Mesenchymal stem cell (in vitro differentiated cells and primary cell): ENCODE measurements around the gene OXGR1.

Source experiments
- DNase-seq: peaks from one replicate; pipeline ENCODE4 v3.0.0-alpha.2; 2013
- H2AFZ ChIP-seq: one replicate; pipeline ENCODE4 v1.6.1; 2013; ENCODE audit warnings: low read depth, mild to moderate bottlenecking, control low read depth, inconsistent platforms, low read length, moderate library complexity
- H2AK5ac ChIP-seq: 2 replicates; pipeline ENCODE4 v1.6.1; 2013; ENCODE audit warnings: low read length, moderate library complexity, mild to moderate bottlenecking, inconsistent platforms; ENCODE audit not compliant: severe bottlenecking
- H2BK120ac ChIP-seq: one replicate; pipeline ENCODE4 v1.6.1; 2013; ENCODE audit warnings: low read depth, mild to moderate bottlenecking, inconsistent platforms, low read length, moderate library complexity
- H2BK12ac ChIP-seq, 2 experiments: one replicate each; pipeline ENCODE4 v1.6.1; 2013; ENCODE audit warnings: inconsistent platforms in 2 of 2, low read length in 2 of 2, mild to moderate bottlenecking in 2 of 2, moderate library complexity in 2 of 2, control low read depth in 1 of 2
- H2BK15ac ChIP-seq: one replicate; pipeline ENCODE4 v1.6.1; 2013; ENCODE audit warnings: mild to moderate bottlenecking, low read depth, inconsistent platforms; ENCODE audit not compliant: poor library complexity, severe bottlenecking
- H2BK5ac ChIP-seq: 2 replicates; pipeline ENCODE4 v1.6.1; 2013; ENCODE audit warnings: low read depth, mild to moderate bottlenecking, low read length, control low read depth, inconsistent platforms; ENCODE audit not compliant: poor library complexity, severe bottlenecking
- H3K14ac ChIP-seq, 2 experiments: one replicate each; pipeline ENCODE4 v1.6.1; 2013; ENCODE audit warnings: inconsistent platforms in 2 of 2, low read length in 2 of 2, control low read depth in 1 of 2, mild to moderate bottlenecking in 1 of 2, moderate library complexity in 1 of 2
- H3K18ac ChIP-seq, 2 experiments: one replicate each; pipeline ENCODE4 v1.6.1; 2013; ENCODE audit warnings: inconsistent platforms in 2 of 2, low read length in 2 of 2, control low read depth in 1 of 2, low read depth in 1 of 2, mild to moderate bottlenecking in 1 of 2
- H3K23ac ChIP-seq, 2 experiments: one replicate each; pipeline ENCODE4 v1.6.1; 2013; ENCODE audit warnings: inconsistent platforms in 2 of 2, low read length in 2 of 2, mild to moderate bottlenecking in 2 of 2, moderate library complexity in 2 of 2, control low read depth in 1 of 2
- H3K27ac ChIP-seq: 2 replicates; pipeline ENCODE4 v1.5.1; 2013; ENCODE audit warnings: mild to moderate bottlenecking, moderate library complexity, low read length, control low read depth, inconsistent platforms; ENCODE audit not compliant: poor library complexity, severe bottlenecking
- H3K27me3 ChIP-seq, 2 experiments: 2 replicates each; pipeline versions ENCODE4 v1.6.1 to v1.7.0; 2013; ENCODE audit warnings: low read length in 2 of 2, mild to moderate bottlenecking in 2 of 2, moderate library complexity in 2 of 2, control low read depth in 1 of 2, inconsistent platforms in 1 of 2; ENCODE audit not compliant: control insufficient read depth in 1 of 2, insufficient read depth in 1 of 2
- H3K36me3 ChIP-seq, 2 experiments: 2 replicates each; pipeline versions ENCODE4 v1.6.1 to v1.7.0; 2013; ENCODE audit warnings: low read length in 2 of 2, control low read depth in 1 of 2, inconsistent platforms in 1 of 2, low read depth in 1 of 2, mild to moderate bottlenecking in 1 of 2; ENCODE audit not compliant: insufficient read depth in 2 of 2, control insufficient read depth in 1 of 2
- H3K4ac ChIP-seq, 2 experiments: one replicate each; pipeline ENCODE4 v1.6.1; 2013; ENCODE audit warnings: inconsistent platforms in 2 of 2, low read length in 2 of 2, mild to moderate bottlenecking in 2 of 2, moderate library complexity in 2 of 2, control low read depth in 1 of 2, low read depth in 1 of 2
- H3K4me1 ChIP-seq: 2 replicates; pipeline ENCODE4 v1.6.1; 2013; ENCODE audit warnings: low read depth, low read length, control low read depth; ENCODE audit not compliant: control insufficient read depth, insufficient read depth
- H3K4me2 ChIP-seq: 2 replicates; pipeline ENCODE4 v1.6.1; 2013; ENCODE audit warnings: low read length, mild to moderate bottlenecking, inconsistent platforms; ENCODE audit not compliant: poor library complexity, severe bottlenecking
- H3K4me3 ChIP-seq, 2 experiments: 2 replicates each; pipeline versions ENCODE4 v1.5.1 to v1.7.0; 2013; ENCODE audit warnings: low read length in 2 of 2, mild to moderate bottlenecking in 2 of 2, control low read depth in 1 of 2, low read depth in 1 of 2; ENCODE audit not compliant: insufficient read depth in 1 of 2
- H3K79me1 ChIP-seq: replicated peaks from 2 replicates; pipeline ENCODE4 v1.6.1; 2013; ENCODE audit warnings: mild to moderate bottlenecking, control low read depth, low read length, inconsistent platforms; ENCODE audit not compliant: poor library complexity, severe bottlenecking
- H3K9ac ChIP-seq: 2 replicates; pipeline ENCODE4 v1.7.0; 2013; ENCODE audit warnings: mild to moderate bottlenecking, low read length, moderate library complexity
- H3K9me3 ChIP-seq: 2 replicates; pipeline ENCODE4 v1.7.0; 2013; ENCODE audit warnings: mild to moderate bottlenecking, low read length; ENCODE audit not compliant: control insufficient read depth
- H4K8ac ChIP-seq: one replicate; pipeline ENCODE4 v1.6.1; 2013; ENCODE audit warnings: inconsistent platforms, mild to moderate bottlenecking, low read length, moderate library complexity
- H4K91ac ChIP-seq: one replicate; pipeline ENCODE4 v1.6.1; 2013; ENCODE audit warnings: mild to moderate bottlenecking, low read length, inconsistent platforms
- WGBS: methylation state at CpG from one replicate; pipeline ENCODE4 v1.1.7; 2013; ENCODE audit warnings: mixed read lengths; 5-methylcytosine and 5-hydroxymethylcytosine counted together

Gene OXGR1

DNA sequence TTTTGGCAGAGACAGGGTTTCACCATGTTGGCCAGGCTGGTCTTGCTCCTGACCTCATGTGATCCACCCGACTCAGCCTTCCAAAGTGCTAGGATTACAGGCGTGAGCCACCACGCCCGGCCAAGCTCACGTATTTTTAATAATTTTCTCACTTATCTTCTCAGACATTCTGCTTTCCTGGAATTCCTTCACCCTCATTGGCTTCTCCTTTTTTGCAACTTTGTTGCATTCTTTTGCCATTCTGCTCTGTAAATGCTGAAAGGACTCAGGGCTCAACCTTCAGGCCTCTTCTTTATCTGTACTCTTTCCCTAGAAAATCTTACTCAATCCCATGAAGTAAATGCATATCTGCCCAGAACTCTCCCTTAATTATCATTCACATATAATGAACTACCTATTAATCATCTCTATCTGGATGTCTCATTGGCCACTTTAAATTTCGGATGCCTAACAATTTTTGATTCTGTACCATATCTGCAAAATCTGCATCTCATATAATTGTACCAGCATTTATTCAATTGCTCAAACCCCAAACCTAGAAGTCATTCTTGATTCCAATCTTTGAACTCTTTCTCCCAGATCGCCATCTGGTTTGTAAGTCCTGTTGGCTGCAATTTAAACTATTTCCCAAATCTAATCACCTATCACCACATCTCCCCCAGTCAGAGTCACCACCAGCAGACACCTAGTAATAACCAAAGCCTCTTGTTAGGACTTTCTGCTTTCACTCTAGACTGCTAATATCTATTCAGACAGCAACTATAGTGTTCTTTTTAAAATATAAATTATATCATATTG is 18.2 kb upstream of the OXGR1 start:
- Histone ChIP-seq H2BK5ac (no peak overlapping the region), H4K91ac (no peak overlapping the region), H3K4ac (no peak overlapping the region), H2BK120ac (no peak overlapping the region), H4K8ac (no peak overlapping the region), H3K4me2 (no peak overlapping the region), H3K18ac (no peak overlapping the region), H3K14ac (no peak overlapping the region), H3K4me3 (no peak overlapping the region), H3K36me3 (no peaks in the 10 kb centered on the region), H3K79me1 (no peaks in the 10 kb centered on the region), H2BK12ac (no peak overlapping the region), H3K27ac (no peak overlapping the region), H2AFZ (no peak overlapping the region), H2BK15ac (no peak overlapping the region), H3K9me3 (no peaks in the 10 kb centered on the region), H2AK5ac (no peak overlapping the region), H3K4me1 (no peaks in the 10 kb centered on the region), H3K9ac (no peak overlapping the region), H3K27me3 (peaks cover 0 to 2% of the 10 kb centered on the region in 2 experiments), H3K23ac (no peak overlapping the region)
- no peak for DNase-seq
- 82% methylated on average over 7 of the region's 7 CpGs for WGBS

DNA sequence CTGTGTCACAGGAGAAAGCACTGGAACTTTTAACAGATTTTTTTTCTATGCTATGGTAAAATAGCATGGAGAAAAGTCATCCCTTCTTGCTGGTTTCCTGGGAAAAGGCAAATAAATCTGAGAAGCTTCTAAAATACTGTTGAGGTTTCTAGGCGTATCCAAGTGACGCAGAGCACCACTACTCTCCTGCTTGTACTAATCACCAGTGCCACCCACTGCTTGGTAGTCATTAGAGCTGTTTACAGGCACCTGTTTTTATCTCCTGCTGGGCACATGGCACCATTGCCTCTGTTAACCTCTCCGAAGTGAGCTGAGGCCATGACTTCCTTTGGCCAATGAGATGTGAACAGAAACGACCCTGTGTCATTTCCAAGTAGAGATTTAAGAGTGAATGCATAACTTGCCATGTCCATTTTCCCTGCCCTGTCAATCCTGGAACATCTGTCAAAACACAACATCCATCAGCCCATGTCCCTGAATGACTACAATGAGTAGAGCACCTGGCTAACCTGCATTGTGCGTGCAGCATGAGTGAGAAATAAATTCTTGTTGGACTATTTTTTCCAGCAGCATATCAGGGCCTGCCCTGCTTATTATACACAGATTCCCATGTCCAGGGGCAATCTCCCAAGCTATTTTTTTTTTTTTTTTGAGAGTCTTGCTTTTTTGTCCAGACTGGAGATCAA is 17.3 kb upstream of the OXGR1 start:
- H3K14ac ChIP-seq: no peak overlapping the region
- H2BK120ac ChIP-seq: no peak overlapping the region
- no peak overlapping the region for H3K9ac ChIP-seq
- H3K27me3 ChIP-seq: peaks cover 0 to 2% of the 10 kb centered on the region in 2 experiments
- H2BK12ac ChIP-seq: no peak overlapping the region
- 91% methylated on average over 5 of the region's 5 CpGs for WGBS
- H3K4me1 ChIP-seq: no peaks in the 10 kb centered on the region
- H2AFZ ChIP-seq: no peak overlapping the region
- no peak overlapping the region for H3K18ac ChIP-seq
- H3K27ac ChIP-seq: no peak overlapping the region
- no peaks in the 10 kb centered on the region for H3K9me3 ChIP-seq
- H2AK5ac ChIP-seq: no peak overlapping the region
- H3K4me3 ChIP-seq: no peak overlapping the region
- no peak overlapping the region for H4K8ac ChIP-seq
- no peak for DNase-seq
- no peak overlapping the region for H3K4ac ChIP-seq
- no peak overlapping the region for H2BK15ac ChIP-seq
- no peak overlapping the region for H3K23ac ChIP-seq
- H2BK5ac ChIP-seq: no peak overlapping the region
- peak overlapping the region; percentile 23 for H4K91ac ChIP-seq
- H3K36me3 ChIP-seq: no peaks in the 10 kb centered on the region
- H3K4me2 ChIP-seq: no peak overlapping the region
- no peaks in the 10 kb centered on the region for H3K79me1 ChIP-seq

DNA sequence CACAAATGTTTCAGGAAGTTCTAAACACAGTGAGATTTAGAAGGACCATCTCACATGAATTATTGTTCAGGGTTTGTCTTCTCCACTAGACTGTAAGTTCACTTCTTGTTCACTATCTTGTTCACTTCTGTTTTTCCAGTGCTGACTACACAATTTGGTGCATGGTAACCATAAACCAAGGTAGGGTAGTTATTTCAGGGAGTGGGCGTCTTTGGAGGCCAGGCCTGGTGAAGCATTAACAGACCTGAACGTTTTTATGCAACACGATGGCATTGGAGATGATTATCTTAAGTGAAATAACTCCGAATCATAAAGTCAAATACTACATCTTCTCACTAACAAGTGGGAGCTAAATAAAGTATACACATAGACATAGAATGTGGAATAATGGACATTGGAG is 14.4 kb upstream of the OXGR1 start:
- Histone ChIP-seq H3K79me1 (no peaks in the 10 kb centered on the region), H3K14ac (no peak overlapping the region), H3K18ac (no peak overlapping the region), H3K4me1 (peaks cover 3% of the 10 kb centered on the region), H3K4ac (no peak overlapping the region), H2AK5ac (no peak overlapping the region), H3K27me3 (peaks cover 0 to 2% of the 10 kb centered on the region in 2 experiments), H2BK12ac (no peak overlapping the region), H3K4me2 (no peak overlapping the region), H2BK120ac (no peak overlapping the region), H3K4me3 (no peak overlapping the region), H3K23ac (no peak overlapping the region), H3K9me3 (no peaks in the 10 kb centered on the region), H3K27ac (no peak overlapping the region), H2BK15ac (no peak overlapping the region), H3K36me3 (no peaks in the 10 kb centered on the region), H2AFZ (no peak overlapping the region), H4K91ac (no peak overlapping the region), H2BK5ac (no peak overlapping the region), H4K8ac (no peak overlapping the region), H3K9ac (no peak overlapping the region)
- DNase-seq: no peak
- WGBS: 90% methylated on average over 1 of the region's 4 CpGs

DNA sequence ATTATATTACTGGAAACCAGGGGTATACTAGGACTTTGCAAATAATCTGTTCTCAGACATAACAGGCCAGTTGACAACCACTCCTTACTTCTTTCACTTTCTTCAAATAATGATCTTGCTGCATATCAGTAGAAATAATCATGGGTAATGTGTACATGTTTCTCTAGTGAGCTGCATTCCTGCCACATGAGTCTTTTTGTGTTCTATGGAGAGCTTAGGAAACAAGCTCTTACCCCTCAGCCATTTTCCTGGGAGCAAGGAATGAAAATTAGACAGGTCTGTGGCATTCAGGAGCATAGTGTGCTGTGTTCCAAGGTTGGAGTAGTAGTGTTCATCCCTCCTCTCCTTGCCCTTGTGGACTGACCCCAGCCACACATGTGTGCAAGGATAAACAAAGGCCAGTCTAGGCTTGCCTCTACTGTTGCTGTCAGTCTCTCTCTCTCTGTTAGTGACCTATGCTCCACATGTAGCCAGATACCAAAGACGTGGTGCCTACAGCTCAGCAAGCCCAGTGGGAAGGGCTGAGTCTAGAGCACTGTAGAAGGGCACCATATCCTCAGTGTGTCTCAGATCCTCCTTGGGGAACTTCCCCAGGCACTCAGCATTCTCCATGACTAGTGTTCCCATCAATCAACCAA is 11.5 kb upstream of the OXGR1 start:
- H3K9ac ChIP-seq: no peak overlapping the region
- H4K91ac ChIP-seq: peak overlapping the region; percentile 90
- H3K79me1 ChIP-seq: no peaks in the 10 kb centered on the region
- peaks cover 3% of the 10 kb centered on the region for H3K4me1 ChIP-seq
- H2AFZ ChIP-seq: peak overlapping the region; percentile 20
- no peak overlapping the region for H3K27ac ChIP-seq
- H3K18ac ChIP-seq: peak overlapping the region; percentile 55 to 74
- no peak overlapping the region for H3K14ac ChIP-seq
- H3K4ac ChIP-seq: peak overlapping the region in 1 of 2 experiments; percentile 54
- peak overlapping the region; percentile 40 to 49 for H2BK12ac ChIP-seq
- no peak overlapping the region for H3K4me3 ChIP-seq
- H2BK120ac ChIP-seq: peak overlapping the region; percentile 39
- H3K23ac ChIP-seq: no peak overlapping the region
- no peaks in the 10 kb centered on the region for H3K9me3 ChIP-seq
- peak; percentile 78 for DNase-seq
- no peak overlapping the region for H3K4me2 ChIP-seq
- H4K8ac ChIP-seq: peak overlapping the region; percentile 78
- no peaks in the 10 kb centered on the region for H3K36me3 ChIP-seq
- no peak overlapping the region for H2AK5ac ChIP-seq
- H2BK5ac ChIP-seq: no peak overlapping the region
- H3K27me3 ChIP-seq: peaks cover 0 to 2% of the 10 kb centered on the region in 2 experiments
- H2BK15ac ChIP-seq: no peak overlapping the region
- 12% methylated on average over 1 of the region's 1 CpG for WGBS
